Measurements from ENCODE around the gene ABHD16B.

GRCh38 chr20:63890201-63890576, 28.9 kb downstream of the ABHD16B start:
- no peak for TF ChIP-seq CTCF (optimal IDR thresholded peaks at IDR 0.05 in 1 of 3, IDR thresholded peaks at IDR 0.05 in 1 of 3, conservative IDR thresholded peaks at IDR 0.05 in 1 of 3; ENCODE audit: extremely low read depth in 1 of 3, insufficient read depth in 2 of 3, low read length in 3 of 3)
- TF ChIP-seq EZH2 (IDR thresholded peaks at IDR 0.05; ENCODE audit: low read length): no peak

All from keratinocyte (primary cell).